ENCODE measurements around the gene GPR152.
"Not testable (repeated sequence)": the region's sequence is repeated elsewhere in the genome, so short reads cannot be mapped to it uniquely, and the experiment has no call there.

GPR152 gene

GRCh38 chr11:67407688-67408163 lies 44.8 kb downstream of the GPR152 start:
- no peak for DNase-seq

- no peak for DNase-seq
These were observed 45.4 kb downstream of the GPR152 start for GRCh38 chr11:67406969-67407687.

GRCh38 chr11:67406420-67406968 lies 46.0 kb downstream of the GPR152 start:
- DNase-seq: no peak

GRCh38 chr11:67405688-67406339 lies 46.7 kb downstream of the GPR152 start:
- no peak for DNase-seq

- DNase-seq: no peak
These were observed 47.3 kb downstream of the GPR152 start for GRCh38 chr11:67405196-67405567.

GRCh38 chr11:67404515-67405195 lies 47.9 kb downstream of the GPR152 start:
- DNase-seq: no peak

GRCh38 chr11:67403085-67403484 lies 49.4 kb downstream of the GPR152 start:
- not testable (repeated sequence) for DNase-seq

- not testable (repeated sequence) for DNase-seq
These were observed 50.2 kb downstream of the GPR152 start for GRCh38 chr11:67402192-67402839.

GRCh38 chr11:67401495-67402191 lies 50.9 kb downstream of the GPR152 start, which contains the start of gene PPP1CA:
PPP1CA (minus strand) TSS chr11:67401858; CDS start chr11:67401782, 76 bp downstream.
- DNase-seq: peak; percentile 66
